ENCODE measurements around the gene XNDC1N.

- TF ChIP-seq ELF4 (IDR thresholded peaks at IDR 0.05), result no peak
- TF ChIP-seq ARNT (IDR thresholded peaks at IDR 0.05), result no peak
- TF ChIP-seq NFRKB (IDR thresholded peaks at IDR 0.05), result no peak
- TF ChIP-seq PKNOX1 (IDR thresholded peaks at IDR 0.05), result no peak
- TF ChIP-seq BHLHE40 (IDR thresholded peaks at IDR 0.05; ENCODE audit: borderline replicate concordance), result no peak
- TF ChIP-seq SUZ12 (IDR thresholded peaks at IDR 0.05), result no peak
- TF ChIP-seq TARDBP (IDR thresholded peaks at IDR 0.05), result no peak
- TF ChIP-seq FOXM1 (IDR thresholded peaks at IDR 0.05; ENCODE audit: borderline replicate concordance), result no peak
- TF ChIP-seq L3MBTL2 (conservative IDR thresholded peaks at IDR 0.05), result no peak
- TF ChIP-seq CTBP1 (IDR thresholded peaks at IDR 0.05; ENCODE audit: borderline replicate concordance), result no peak
- no peak for TF ChIP-seq ZNF384 (IDR thresholded peaks at IDR 0.05)
These were observed 48.7 kb upstream of the XNDC1N start for GRCh38 chr11:71977090-71977489.
